T-helper 2 cell treated with Interferon-gamma antibody and Interleukin-4, amounts not matched to agents 100 ng/mL and 5 ng/mL, for 36 hours (primary cell): Measurements from ENCODE around the gene RIBC2. TPM values are rescaled to one million over a fixed set of nuclear protein-coding genes. Genes with fewer than 3 reads are reported as not detected.
"Not testable (repeated sequence)": the region's sequence is repeated elsewhere in the genome, so short reads cannot be mapped to it uniquely, and the experiment has no call there.

Experiments used
- intact Hi-C: fragments of 100-400 bp; cut with micrococcal nuclease; formaldehyde crosslinking; loops from one replicate; pipeline ENCODE4 v1.15.1; 2023
- total RNA-seq: library from RNA; stranded (reverse); gene quantifications from 2 replicates; pipeline ENCODE4 v1.2.3, GENCODE V29; 2022

The RIBC2 gene, protein sequence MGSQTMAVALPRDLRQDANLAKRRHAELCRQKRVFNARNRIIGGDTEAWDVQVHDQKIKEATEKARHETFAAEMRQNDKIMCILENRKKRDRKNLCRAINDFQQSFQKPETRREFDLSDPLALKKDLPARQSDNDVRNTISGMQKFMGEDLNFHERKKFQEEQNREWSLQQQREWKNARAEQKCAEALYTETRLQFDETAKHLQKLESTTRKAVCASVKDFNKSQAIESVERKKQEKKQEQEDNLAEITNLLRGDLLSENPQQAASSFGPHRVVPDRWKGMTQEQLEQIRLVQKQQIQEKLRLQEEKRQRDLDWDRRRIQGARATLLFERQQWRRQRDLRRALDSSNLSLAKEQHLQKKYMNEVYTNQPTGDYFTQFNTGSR
- total RNA-seq: 14.0 and 14.1 TPM in 2 replicates

DNA sequence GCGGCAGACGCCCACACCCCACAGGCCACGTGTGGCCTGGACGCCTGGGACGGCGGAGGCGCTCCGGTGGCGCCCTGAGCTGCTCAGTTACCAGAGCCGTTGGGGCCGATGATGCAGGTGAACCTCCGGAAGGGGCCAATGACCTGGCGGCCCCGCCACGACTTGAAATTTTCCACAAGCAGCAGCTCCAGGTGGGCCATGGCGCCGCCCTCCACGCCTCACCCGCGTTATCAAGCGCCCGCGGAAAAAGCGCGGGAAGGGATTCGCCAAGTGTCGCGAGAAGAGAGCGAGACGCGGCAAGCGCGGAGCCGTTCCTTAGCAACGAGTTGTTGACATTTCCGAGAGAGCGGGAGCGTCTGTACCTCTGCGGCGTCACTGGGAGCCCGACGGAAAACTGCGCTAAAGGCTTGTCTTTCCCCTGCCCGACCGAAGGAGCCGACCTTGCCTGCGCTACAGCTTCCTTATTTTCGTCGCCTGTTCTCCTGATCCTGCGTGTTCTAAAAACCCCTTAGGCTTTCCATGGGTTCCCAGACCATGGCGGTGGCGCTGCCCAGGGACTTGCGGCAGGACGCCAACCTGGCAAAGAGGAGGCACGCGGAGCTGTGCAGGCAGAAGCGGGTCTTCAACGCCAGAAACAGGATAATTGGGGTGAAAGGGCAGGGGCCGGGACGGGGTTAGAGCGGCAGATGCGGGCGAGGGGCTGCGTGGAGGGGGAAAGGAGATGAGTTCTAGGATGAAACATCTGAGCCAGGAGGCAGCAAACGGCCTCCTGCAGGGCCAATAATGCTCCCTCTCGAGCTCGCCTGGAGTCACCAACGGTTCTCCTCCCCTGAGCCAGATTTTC is at the start of gene RIBC2, which contains the start of gene SMC1B:
RIBC2 (plus strand) TSS at position 326 of the 844 bp plus-strand sequence; CDS start at position 520, 194 bp downstream.
SMC1B (minus strand) TSS at position 232 of the 844 bp plus-strand sequence; CDS start at position 200, 32 bp downstream.
- intact Hi-C loops: loop anchor here (1.0 to 10.0 kb wide), 2 partner anchors 95 to 249 kb away; partner anchors contain the start of gene NUP50

- intact Hi-C loops: no loop called here
These were observed 46.8 kb upstream of the RIBC2 start for GRCh38 chr22:45366713-45367112.

DNA sequence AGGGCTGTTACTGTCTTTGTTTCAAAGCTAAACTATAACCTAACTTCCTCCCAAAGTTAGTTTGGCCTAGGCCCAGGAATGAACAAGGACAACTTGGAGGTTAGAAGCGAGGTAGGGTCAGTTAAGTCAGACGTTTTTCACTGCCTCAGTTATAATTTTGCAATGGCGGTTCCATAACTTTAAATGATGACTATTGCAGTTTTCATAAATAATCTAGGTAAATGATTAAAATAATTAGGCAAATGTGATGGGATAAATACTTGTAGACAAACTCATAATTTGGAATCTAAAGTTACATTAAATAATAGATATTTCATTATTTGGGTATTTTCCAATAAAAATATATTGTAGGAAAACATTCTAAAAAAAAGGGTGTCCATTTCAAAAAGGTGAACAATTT is 39.9 kb upstream of the RIBC2 start:
- intact Hi-C loops: not testable (repeated sequence)

DNA sequence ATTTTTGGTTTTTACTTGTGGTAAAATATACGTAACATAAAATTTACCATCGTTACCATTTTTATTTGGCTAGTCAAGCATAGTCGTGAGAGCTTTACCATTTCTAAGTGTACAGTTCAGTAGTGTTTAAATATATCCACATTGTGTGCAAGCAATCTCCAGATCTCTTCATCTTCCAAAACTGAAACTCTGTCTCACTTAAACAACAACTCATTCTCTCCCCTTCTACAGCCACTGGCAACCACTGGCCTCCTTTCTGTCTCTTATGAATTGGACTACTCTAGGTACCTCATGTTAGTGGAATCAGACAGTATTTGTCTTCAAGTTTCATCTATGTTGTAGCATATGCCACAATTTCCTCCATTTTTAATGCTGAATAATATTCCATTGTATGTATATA is 37.5 kb upstream of the RIBC2 start:
- intact Hi-C loops: no loop called here

GRCh38 chr22:45376703-45377102 is 36.8 kb upstream of the RIBC2 start:
- intact Hi-C loops: no loop called here

GRCh38 chr22:45381348-45381747 is 32.1 kb upstream of the RIBC2 start:
- intact Hi-C loops: no loop called here

DNA sequence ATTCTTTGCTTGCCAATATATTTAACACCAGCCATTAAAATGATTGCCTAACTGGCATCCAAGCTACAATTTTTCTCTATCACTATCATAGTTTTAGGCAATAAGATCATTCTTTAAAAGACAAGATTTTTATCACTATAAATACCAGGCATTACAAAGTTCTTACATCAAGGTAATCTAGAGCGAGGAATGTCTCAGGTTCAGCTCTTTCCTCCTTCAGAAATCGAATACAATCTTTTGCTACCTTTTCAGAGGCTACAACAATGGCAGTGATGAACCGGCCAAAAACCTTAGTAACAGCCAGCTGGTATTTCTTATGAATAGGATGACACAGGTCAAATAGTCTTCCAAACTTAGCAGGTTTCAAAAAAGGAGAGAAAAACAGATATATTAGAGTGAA is 23.9 kb upstream of the RIBC2 start:
- intact Hi-C loops: no loop called here

- intact Hi-C loops: no loop called here
These were observed 15.7 kb upstream of the RIBC2 start for GRCh38 chr22:45397806-45398205.

GRCh38 chr22:45398214-45398613 is 15.3 kb upstream of the RIBC2 start:
- intact Hi-C loops: no loop called here

DNA sequence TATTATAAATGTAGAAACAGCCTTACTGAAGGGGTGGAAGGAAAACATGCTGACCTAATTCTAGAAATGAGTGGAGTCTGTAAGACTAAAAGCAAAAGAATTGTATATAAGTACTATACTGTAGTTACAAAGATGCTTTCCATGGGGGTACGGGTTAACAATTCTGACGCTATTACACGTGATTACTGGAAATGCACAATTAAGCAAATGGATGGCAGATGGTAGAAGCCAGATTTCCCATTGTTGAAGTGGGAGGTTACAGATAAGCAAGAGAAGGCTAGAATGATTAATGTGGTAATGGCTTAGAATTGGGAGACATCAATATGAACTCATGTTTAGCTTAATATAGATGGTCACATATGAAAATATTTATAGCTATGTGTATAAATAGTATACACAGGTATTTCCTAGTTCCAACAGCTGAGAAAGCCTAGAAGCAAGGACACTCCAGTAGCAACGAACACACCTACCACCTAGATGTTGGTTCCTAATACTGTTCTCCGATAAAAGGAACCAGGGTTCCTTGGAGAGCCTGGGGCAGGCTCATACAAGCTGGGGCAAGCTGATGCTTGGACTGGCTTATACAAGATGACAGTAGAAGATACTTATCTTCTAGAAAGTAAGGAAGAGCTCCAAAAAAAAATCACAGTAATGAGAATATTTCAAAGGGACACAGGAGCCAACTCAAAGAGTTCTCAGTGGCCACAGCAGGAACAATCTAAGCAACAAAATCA is 13.6 kb upstream of the RIBC2 start:
- intact Hi-C loops: no loop called here

- intact Hi-C loops: no loop called here
These were observed 11.0 kb upstream of the RIBC2 start for GRCh38 chr22:45402466-45402985.

DNA sequence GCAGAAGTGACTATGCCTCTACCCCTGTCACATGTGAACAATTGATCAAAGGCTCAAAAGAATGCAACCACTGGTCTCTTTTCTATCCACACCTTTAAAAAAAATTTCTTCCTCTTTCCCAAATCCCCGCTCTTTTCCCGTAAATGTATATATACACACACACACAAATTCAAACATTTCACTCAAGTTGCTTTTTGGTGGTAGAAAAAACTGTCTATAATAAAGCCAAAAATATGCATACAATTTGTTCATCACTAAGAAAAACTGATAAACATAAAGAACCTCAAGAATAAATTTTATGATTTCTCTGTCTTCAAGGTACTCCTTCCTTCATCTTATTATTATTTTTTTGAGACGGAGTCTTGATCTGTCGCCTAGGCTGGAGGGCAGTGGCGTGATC is 5.7 kb upstream of the RIBC2 start:
- intact Hi-C loops: no loop called here

GRCh38 chr22:45413013-45413367 is 503 bp upstream of the RIBC2 start:
- intact Hi-C loops: loop anchor here (1.0 to 10.0 kb wide), 2 partner anchors 95 to 248 kb away; partner anchors contain the start of gene NUP50

GRCh38 chr22:45418056-45418769 is 4.7 kb downstream of the RIBC2 start:
- intact Hi-C loops: loop anchor here (10.0 kb wide), 1 partner anchor 253 kb away; the partner anchor contains the start of gene NUP50

- intact Hi-C loops: loop anchor here (10.0 kb wide), 1 partner anchor 254 kb away; the partner anchor contains the start of gene NUP50
These were observed 5.3 kb downstream of the RIBC2 start for GRCh38 chr22:45418770-45419138.

GRCh38 chr22:45420011-45420410 is 6.5 kb downstream of the RIBC2 start:
- intact Hi-C loops: no loop called here

DNA sequence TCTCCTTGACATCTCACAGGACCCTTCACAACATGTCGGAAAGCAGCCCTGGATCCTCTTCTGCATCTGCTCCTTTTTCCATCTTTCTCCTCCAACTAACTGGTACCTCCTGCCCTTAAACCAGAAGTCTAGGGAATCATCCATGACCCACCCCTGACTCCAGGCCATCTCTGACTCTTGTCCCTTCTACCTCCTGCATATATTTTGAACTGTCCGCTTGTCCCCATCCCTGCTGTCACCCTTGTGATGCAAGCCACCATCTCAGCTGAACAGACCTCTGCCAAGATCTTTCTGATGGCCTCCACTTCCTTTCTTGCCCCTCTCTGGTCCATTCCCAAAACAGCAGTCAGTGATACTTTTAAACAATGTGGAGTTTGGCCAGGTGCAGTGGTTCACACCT is 7.0 kb downstream of the RIBC2 start:
- intact Hi-C loops: no loop called here

DNA sequence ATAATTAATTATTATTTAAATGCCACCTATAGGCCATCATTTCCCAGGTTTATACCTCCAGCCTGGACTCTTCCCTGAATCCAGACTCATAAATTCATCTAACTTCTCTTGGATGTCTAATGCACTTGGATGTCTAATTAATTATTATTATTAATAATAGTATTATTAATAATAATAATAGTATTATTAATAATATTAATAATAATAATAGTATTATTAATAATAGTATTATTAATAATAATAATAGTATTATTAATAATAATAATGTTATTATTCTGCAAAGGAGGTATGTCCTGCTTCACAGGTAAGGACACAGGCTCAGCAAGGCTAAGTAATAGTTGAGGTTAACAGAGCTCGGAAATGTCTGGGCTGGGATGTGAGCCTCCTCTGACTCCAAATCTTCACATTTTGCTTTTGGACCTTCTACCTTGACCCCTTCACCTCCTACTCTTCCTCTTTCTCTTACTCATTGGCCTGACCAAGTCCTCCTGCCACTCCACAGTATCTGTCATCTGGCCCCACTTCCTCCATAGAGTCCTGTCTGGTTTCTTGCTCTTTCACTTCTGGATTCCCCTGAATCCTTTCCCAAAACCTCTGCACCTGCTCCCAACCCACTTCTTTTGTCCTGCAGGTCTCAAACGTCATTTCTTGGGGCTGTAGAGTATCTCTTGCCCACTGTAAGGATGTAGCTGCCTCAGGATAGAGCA is 8.0 kb downstream of the RIBC2 start:
- intact Hi-C loops: no loop called here

DNA sequence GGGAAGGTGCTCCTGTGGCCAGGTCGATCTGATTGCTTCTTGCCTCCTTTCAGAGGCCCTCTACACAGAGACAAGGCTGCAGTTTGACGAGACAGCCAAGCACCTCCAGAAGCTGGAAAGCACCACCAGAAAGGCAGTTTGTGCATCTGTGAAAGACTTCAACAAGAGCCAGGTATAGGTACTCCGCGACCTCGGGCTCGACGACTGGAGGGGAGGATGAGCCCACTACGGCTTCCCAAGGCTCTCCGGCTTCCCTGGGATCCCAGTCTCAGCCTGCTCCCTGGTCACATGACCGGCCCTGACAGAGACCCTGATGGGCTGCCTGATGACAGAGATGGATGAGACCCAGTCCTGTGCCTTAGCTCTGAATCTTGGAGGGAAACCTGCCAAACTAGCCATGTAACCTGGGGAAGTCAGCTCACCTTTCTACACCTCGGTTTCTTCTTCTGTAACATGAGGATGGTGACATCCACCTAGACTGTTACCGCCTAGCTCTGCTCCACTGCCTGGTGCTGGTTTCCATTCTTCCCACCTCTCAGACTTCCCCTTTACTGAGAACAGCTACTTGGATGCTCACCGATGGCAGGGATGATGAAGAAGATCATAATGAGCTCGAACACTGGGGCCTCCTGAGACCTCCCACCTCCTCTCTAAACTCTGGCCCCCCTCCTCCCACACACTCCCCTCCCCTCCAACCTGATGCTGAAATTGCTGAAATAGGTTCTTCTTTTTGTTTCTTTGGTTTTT is 8.9 kb downstream of the RIBC2 start:
- intact Hi-C loops: no loop called here
